Fibroblast of gingiva (primary cell): ENCODE results near the gene PNMT.

ENCODE experiments used
- DNase-seq: peaks from one replicate; pipeline ENCODE4 v3.0.0-alpha.2; 2011; ENCODE audit warnings: low read depth

PNMT gene

GRCh38 chr17:39669897-39670735, 1.9 kb downstream of the PNMT start:
- no peak for DNase-seq

- DNase-seq: no peak
These were observed 2.5 kb downstream of the PNMT start for GRCh38 chr17:39670746-39671145.

GRCh38 chr17:39671651-39672521, 3.6 kb downstream of the PNMT start:
- DNase-seq: no peak

DNA sequence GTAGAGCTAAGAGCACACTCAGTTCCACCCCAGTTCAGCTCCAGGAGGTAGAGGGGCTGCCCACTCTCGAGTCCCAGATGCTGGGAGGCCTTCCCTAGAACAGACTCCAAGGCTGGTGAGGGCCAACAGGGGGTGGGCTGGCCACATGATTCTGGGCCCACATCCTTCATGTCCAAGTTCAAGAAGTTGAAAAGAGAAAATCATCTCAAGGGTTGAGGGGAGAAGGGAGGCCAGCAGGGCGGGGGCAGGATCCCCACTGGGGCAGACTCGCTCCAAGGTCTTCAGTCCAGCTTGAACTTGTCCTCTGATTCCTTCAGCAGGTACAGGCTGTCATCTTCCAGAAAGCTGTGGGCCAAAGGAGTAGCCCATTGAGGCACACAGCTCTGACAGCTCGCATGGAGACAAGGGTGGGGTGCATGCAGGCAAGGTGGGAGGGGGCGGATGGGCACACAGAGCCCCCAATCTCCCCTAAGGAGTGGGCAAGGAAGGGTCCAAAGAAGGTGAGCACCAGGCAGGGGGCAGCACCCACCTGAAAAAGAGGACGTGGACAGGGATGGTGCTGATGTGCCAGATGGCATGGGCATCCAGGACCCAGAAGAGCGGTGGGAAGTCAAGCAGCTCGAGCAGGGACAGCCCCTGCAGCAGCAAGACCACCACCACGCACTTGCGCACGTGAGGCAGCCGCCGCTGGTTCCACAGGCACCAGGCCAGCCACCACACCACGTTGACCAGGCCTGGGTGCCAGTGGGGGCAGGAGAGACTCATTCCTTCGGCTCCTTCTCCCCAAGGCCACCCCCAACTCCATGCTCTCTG, 4.5 kb downstream of the PNMT start:
- DNase-seq: no peak

DNA sequence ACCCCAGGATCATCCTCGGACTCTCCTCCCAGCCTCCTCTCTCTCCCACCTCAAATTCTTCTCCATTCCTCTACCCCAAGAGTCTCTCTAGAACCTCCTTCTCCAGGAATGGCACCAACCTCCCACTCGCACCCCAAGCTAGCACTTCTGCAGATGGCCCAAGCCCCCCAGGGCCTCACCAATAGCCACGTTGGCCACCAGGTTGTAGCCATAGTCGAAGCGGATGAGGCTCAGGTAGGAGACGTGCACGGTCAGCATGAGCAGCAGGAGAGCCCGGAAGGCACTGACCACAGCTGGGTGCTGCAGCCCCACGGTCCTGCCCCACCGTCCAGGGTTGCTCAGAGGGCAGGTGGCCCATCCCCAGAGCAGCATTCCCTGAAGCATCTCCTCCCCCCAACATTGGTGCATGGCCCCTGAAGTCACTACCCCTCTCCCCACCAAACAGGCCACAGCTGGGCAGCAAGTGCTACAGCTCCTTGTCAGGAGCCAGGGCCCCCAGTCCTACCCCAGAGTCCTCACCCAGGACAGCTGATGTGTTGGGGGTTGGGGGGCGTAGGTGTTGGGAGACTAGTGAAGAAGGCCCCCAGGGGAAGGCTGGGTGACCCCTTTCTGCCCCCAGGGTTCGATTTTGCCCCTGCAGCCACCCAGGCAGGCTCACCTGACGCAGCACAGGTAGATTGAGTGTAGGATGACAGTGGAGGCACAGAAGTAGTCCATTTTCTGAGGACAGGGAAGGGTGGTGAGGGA, 5.3 kb downstream of the PNMT start:
- DNase-seq: no peak

- no peak for DNase-seq
These were observed 5.9 kb downstream of the PNMT start for GRCh38 chr17:39674179-39674578.

DNA sequence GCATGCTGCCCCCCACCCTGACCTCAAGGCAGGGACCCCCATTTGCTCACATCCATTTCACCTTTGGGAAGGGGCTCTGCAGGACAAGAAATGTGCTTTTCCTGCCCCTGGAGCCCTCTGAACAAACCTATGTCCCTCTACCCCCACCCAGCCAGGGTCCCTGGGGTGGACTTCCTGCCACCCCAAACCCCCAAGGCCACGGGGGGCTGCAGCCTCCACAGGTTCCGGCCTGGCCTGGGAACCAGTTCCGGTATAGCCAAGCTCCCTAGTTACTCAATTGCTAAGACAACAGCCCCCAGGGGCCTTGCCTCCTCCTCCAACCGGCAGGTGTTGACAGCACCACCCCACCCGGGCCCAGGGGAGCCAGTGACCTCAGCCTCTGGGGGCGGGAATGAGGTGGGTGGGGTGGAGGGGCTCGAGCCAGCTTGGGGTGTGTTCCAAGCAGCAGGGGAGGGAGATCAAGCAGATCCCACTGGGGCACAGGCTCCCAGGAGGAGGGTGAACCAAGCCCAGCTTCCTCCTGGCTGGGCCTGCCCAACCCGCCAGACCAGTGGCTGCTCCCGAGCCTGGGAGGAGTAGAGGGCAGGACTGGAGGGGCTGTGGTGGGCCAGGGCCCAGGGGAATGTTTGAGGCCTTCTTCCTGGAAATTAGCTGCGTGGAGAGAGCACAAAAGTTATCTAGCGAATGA, 6.6 kb downstream of the PNMT start:
- DNase-seq: no peak

DNA sequence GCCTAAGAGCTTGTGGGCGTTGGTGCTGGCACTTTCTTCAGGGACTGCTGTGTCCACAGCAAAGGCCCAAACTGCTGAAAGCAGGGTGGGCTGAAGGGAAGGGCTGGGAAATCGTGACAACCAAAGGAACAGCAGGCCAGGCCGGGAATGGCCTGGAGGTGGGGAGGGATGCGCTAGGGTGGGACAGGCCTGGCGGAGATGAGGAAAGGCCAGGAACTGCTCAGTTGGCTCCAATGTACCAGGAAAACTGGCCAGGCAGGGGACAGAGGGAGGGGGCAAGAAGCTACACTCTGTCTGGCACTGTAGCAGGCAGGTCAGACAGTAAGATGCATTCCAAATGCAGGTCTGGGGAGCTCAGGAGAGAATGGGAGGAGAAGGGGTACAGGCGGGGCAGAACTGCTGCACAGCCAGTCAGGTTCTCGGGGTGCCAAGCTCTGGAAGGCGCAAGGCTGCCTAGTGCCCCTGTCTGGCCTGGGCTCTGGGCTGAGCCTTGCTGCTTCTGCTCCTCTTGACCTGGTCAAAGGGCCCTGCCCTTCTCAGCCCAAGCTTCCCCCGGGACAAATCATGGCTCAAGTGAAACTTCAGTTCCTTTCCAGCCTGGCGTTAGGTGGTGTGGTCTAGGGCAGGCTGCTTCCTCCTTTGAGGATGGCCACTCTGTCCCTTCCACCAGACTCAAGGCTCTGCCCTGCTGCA, 7.3 kb downstream of the PNMT start:
- no peak for DNase-seq

GRCh38 chr17:39676198-39676819, 8.1 kb downstream of the PNMT start:
- no peak for DNase-seq

- no peak for DNase-seq
These were observed 8.8 kb downstream of the PNMT start for GRCh38 chr17:39677072-39677471.

DNA sequence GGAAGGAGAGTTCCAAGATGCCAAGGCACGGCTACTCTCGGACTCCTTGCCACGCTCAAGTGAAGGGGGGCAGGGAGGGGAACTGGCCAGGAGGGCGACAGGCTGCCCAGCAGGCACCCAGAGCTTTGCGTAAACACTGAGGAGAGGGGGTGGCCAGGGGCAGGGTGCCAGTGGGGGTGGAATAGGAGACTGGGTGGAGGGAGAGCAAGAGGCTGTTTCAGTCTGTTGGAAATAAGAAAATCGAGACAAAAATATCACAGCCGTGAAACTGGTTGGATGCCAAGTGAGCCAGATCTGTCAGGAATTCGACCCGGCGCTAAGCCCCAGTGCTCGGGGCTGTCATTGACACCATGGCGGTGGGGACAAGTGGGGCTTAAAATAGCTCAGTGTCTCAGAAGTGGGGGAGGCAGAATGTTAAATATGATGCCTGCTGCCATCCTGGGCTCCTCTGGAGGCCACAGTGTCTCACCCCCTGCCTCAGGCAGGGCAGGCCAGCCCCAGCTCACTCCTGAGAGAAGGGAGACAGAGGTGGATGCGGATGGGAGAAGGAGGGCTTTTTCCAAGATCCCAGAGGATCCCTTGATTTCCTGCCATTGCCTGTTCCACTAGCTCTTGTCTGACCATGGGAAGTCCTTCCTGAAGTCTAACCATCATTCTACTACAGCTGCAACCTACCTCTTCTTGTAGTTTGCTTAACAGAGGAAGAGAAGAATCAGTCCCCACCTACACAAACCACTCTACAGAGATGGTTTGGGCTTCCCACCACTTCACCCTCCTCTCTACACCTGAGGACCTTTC, 9.5 kb downstream of the PNMT start:
- DNase-seq: no peak

- DNase-seq: no peak
These were observed 10.3 kb downstream of the PNMT start for GRCh38 chr17:39678340-39679116.

DNA sequence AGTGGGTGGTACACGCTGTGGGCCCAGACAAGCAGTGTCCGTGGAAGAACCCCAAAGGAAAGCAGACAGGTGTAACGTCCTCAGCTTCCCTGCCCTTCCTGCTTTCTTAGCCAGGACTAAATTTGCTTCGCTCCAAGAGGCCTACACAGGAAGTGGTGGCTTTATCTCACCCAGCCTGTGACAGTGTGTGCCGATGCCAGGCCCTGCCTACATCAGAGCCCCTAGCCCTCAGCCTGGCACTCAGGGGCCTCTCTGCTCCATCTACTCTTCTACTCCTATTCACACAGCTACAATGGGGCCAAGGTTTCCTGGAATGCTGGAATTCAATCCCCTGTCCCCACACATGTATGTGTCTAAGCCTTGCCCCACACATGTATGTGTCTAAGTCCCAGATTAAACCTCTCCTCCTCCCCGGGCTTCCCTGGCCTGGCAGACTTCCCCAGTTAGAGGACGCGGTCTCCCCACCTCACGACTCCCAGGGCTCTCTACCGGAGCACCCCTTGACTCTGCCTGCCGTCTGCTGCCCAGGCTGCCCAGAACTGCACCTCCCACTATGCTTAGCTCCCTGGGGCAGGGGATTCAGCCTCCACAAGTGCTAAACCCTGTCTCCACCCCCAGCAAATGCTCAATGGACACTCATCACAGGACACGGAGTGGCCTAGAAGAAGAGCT, 11.4 kb downstream of the PNMT start:
- DNase-seq: no peak

DNA sequence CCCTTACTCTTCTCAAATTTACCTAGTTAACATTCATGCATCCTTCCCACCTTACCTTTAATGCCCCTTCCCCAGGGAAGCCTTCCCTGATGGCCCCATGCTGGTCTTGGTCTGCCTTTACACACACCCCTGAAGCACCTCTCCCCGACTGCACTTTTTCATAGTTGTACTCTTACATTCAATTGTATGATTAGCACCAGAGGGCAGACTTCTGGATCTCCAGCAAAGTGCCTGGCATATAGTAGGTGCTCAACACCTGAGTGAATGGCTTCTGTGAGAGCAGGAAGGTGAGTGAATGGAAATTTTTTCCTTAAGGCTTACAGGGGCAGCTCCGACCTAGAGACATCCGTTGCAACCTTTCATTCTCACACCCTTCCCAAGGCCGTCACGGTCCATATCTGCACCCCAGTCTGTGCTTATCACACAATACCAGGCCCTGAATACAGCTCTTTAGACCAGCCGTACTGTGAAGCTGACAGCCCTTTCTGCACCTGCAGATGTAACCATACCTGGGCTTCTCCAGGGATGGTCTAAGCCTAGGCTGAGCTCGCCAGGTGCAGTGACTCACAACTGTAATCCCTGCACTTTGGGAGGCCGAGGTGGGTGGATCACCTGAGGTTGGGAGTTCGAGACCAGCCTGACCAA, 15.2 kb downstream of the PNMT start:
- DNase-seq: no peak

DNA sequence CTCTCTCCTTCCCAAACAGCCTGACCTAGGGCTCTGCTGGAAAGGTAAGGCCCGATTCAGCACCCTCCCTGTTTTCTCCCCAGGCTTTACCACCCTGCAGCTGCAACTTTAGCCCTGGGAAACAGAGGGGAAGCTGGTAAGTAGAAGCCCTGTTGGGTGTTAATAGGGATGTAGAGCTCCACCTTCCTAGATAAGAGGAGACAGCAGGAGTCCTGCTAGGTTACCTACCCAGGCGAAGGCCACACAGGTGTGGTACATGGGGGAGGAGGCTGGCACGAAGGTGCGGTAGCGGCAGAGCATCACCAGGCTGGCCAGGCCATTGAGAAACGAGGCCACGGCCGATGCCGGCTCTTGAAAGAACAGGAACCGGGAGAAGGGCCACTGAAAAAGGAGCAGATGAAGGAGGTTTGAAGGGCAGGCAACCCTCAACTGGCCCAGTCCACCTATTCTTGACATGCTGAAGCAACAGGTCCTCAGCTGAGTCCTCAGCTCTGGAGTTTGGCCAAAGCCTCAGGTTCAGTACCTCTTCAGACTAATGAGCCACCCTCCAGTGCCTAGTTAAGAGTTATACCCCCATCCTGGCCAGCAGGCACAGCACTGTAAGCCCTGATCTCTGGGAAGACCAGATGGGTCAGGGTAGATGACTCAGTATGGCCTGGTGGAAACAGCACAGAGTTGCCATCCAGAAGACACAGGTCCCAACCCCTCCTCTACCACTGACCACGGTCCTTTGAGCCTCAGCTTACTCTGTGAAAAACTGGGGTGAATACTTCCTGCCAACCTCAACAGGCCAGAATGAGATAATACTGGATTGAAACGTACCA, 16.3 kb downstream of the PNMT start:
- no peak for DNase-seq

- no peak for DNase-seq
These were observed 18.9 kb downstream of the PNMT start for GRCh38 chr17:39687101-39687545.
